D721Med (cell line): Measurements from ENCODE around the gene SNX19.

Source experiments
- DNase-seq: peaks from one replicate; pipeline ENCODE4 v3.0.0; 2011; ENCODE audit warnings: low spot score; ENCODE audit not compliant: insufficient read length
- FAIRE-seq: peaks from 2 replicates; lab custom pipeline; 2011; peaks lifted over from hg19 to GRCh38; lab: Jason Lieb, UNC
- TF ChIP-seq, protein P1 (sequence below): IDR thresholded peaks from 2 replicates; pipeline ENCODE4 v1.5.1; 2012; ENCODE audit warnings: mild to moderate bottlenecking, control low read depth; ENCODE audit not compliant: insufficient read depth; ENCODE audit errors: missing control alignments

The SNX19 gene

DNA sequence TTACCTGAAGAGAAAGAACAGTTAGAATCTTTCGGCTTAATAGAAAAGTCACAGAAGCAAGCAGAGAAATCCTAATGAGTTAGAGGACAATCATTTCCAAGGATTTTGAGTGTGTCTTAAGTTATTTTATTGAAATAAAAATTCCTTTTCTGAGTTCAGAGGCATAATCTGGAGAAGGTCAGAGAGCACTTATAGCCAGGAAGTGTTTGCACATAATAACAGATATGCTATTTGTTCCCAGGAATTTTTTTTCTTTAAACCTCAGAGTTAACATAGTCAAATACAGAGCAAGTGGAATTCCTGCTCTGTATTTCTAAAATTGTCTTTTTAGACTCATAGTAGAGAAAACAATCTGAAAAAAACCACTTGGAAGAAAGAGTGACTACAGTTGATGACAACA lies 74.3 kb downstream of the SNX19 start:
- no peak for DNase-seq
- FAIRE-seq, result no peak
- TF ChIP-seq, protein P1, sequence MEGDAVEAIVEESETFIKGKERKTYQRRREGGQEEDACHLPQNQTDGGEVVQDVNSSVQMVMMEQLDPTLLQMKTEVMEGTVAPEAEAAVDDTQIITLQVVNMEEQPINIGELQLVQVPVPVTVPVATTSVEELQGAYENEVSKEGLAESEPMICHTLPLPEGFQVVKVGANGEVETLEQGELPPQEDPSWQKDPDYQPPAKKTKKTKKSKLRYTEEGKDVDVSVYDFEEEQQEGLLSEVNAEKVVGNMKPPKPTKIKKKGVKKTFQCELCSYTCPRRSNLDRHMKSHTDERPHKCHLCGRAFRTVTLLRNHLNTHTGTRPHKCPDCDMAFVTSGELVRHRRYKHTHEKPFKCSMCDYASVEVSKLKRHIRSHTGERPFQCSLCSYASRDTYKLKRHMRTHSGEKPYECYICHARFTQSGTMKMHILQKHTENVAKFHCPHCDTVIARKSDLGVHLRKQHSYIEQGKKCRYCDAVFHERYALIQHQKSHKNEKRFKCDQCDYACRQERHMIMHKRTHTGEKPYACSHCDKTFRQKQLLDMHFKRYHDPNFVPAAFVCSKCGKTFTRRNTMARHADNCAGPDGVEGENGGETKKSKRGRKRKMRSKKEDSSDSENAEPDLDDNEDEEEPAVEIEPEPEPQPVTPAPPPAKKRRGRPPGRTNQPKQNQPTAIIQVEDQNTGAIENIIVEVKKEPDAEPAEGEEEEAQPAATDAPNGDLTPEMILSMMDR, result no peak

- DNase-seq, result no peak
- TF ChIP-seq, protein P1, result no peak
- FAIRE-seq, result no peak
Observed at GRCh38 chr11:130840679-130841078, 75.6 kb downstream of the SNX19 start.

GRCh38 chr11:130839981-130840666 lies 76.2 kb downstream of the SNX19 start:
- TF ChIP-seq, protein P1, result no peak
- FAIRE-seq, result no peak
- DNase-seq, result no peak

- no peak for FAIRE-seq
Observed at GRCh38 chr11:130837194-130837593, 79.1 kb downstream of the SNX19 start.

GRCh38 chr11:130834886-130835285 lies 81.4 kb downstream of the SNX19 start:
- DNase-seq, result no peak
- no peak for FAIRE-seq
- TF ChIP-seq, protein P1, result no peak

More at GRCh38 chr11:130837194-130837593, 79.1 kb downstream of the SNX19 start:
- DNase-seq, result no peak
- TF ChIP-seq, protein P1, result no peak

DNA sequence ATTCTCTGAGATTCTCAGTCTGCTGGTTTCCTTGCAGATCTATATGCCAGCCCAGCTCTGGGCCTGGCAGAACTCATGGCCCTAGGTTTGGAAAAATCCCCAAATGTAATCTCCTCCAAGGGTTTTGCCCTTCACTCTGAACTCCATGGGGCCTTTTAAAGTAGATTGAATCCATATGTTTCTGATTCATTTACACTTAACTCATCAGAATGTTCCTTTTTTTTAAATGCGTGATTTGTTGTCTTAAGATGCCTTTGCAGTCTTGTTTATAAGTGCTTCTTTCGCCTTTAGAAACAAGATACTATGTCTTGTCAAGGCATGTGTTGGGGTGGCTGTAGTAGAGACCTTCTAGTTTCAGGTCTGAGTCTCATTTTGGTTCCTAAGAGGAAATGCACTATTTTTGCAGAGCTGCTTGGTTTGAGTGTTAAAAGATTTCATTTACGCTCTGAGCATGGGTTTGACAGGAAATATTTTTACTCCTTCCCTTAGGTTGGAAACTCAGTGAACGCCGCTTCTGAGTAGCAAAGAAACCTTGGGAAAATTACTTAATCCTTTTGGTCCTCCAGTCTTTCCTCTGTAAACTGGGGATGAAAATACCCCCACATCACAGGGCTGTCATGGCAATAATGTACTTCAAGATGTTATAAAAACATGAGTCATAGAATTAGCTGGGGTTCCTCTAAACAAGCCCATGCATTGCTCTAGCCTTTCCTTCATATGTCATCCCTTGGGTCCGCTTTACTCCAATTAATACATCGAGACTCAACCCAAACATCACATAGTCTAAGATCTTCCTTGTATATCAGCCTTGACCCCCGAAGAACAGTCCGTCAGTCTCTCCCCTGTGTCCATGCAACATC lies 83.5 kb downstream of the SNX19 start:
- TF ChIP-seq, protein P1, result no peak
- FAIRE-seq (no peak), DNase-seq (no peak)
